Anterior cingulate cortex (tissue), 58 donors: ENCODE measurements around the gene CELSR2.

Source experiments
- DNase-seq, 58 donors: peaks; one replicate each; lab custom pipeline; 2025; lab: John Stamatoyannopoulos, UW

CELSR2 gene

GRCh38 chr1:109229531-109230127, 19.7 kb upstream of the CELSR2 start:
- peak in 25 of 58 donors; percentile 26 to 79 (median 54) for DNase-seq

DNA sequence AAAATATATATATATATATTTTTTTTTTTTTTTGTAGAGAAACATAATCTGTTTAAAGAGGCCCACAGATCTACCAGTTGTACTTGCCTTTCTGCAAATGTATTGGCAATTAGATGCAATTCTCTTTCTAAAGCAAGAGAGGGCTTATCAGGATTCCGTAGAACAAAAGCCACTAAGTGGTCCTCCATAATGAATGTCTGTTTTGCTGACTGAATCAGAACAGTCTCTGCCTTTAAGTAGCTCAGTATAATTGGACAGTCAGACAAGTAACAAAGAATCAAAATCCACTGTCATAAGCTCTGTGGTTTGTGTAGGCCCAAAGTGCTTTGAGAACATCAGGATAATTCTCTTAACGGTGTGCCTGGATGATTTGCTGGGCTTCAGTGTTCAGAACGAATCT, 18.3 kb upstream of the CELSR2 start:
- peak in 1 of 58 donors; percentile 32 for DNase-seq

DNA sequence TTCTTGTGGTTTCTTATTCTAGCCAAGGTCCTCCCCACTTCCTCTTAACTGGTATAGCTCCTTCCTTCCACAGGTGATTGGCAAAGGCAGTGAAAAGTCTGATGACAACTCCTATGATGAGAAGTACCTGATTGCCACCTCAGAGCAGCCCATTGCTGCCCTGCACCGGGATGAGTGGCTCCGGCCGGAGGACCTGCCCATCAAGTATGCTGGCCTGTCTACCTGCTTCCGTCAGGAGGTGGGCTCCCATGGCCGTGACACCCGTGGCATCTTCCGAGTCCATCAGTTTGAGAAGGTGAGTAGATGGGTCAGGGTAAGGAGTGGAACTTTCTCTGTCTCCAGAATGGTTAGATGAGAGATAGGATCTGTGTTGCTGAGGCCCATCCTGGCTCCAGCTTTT, 14.2 kb upstream of the CELSR2 start:
- DNase-seq = no peak

DNA sequence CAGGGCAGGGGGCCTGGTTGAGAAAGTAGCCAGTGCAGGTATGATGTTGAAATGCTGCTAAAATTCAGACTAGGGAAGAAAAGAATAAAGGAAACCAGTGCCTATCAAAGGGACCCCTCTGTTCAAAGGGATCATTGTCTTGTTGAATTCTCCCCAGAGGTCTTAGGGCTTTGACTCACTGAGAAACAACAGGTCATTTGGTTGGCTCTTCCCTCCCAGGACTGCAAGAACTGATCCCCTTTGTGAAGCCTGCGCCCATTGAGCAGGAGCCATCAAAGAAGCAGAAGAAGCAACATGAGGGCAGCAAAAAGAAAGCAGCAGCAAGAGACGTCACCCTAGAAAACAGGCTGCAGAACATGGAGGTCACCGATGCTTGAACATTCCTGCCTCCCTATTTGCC, 11.8 kb upstream of the CELSR2 start:
- DNase-seq = no peak

- no peak for DNase-seq
Measured at GRCh38 chr1:109238382-109238781, 11.0 kb upstream of the CELSR2 start.

- no peak for DNase-seq
Measured at GRCh38 chr1:109239047-109239408, 10.3 kb upstream of the CELSR2 start.

- no peak for DNase-seq
Measured at GRCh38 chr1:109239409-109240068, 9.8 kb upstream of the CELSR2 start.

GRCh38 chr1:109240158-109241152, 8.9 kb upstream of the CELSR2 start:
- peak in 44 of 58 donors; percentile 34 to 83 (median 56) for DNase-seq

- no peak for DNase-seq
Measured at GRCh38 chr1:109241344-109241743, 8.0 kb upstream of the CELSR2 start.

DNA sequence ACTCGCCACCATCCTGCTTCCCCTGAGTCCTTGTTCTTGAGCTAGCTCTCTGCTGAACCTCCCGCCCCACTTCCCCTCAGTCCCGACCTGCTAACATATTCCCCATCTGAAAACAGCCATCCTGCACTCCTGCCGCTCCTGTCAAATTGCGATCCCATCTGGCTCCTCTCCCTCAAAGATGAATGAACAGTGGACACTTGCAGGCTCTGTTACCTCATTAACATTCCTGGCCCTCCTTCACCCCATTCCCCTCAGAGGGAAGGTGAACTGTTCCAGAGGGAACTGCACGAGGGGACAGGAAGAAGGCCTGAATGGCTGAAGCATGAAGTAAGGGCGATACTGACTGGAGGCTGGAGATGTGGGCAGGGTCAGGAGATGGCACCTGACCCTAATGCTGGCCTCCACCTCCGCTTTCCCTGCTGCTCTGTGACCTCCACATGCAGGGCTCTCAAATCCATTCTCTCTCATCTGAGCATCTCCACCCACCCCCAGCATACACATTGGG, 7.4 kb upstream of the CELSR2 start:
- no peak for DNase-seq

DNA sequence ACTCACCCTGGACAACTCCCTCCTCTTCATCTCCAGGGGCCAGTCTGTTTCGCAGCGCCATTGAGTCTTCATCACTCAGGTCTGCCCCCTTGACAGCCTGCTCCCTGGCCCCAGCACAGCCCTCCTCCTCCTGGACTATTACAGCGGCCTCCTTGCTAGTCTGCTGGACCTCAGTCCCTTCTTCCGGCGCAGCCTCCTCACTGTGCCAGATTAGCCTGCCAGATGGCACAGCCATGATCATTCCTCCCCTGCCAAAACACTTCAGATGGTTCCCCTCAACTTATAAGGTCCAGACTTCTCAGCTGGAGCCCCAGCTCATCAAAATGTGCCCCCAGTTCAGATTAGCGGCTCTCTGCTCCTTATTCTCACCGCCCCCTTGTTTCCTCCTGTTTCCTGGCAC, 7.0 kb upstream of the CELSR2 start:
- DNase-seq = peak in 23 of 58 donors; percentile 24 to 69 (median 48)

DNA sequence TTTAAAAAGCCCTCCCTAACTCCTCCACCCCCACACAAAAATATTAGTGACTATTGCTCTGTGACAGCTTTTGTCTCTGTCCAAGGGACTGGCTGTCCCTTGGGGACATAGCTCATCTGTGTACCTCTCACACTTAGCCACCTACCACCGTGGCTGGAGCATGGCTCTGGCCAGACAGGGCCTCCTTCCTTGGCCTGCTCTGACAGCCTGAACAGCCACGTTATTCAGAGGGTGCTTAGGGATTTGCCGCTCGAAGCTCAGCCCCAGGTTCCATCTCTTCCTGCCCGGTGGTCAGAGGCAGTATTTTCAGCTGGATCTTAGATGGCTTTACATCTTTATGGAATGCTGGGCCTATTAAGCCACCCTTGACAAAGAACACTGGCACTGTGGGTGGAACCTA, 6.1 kb upstream of the CELSR2 start:
- DNase-seq = no peak

DNA sequence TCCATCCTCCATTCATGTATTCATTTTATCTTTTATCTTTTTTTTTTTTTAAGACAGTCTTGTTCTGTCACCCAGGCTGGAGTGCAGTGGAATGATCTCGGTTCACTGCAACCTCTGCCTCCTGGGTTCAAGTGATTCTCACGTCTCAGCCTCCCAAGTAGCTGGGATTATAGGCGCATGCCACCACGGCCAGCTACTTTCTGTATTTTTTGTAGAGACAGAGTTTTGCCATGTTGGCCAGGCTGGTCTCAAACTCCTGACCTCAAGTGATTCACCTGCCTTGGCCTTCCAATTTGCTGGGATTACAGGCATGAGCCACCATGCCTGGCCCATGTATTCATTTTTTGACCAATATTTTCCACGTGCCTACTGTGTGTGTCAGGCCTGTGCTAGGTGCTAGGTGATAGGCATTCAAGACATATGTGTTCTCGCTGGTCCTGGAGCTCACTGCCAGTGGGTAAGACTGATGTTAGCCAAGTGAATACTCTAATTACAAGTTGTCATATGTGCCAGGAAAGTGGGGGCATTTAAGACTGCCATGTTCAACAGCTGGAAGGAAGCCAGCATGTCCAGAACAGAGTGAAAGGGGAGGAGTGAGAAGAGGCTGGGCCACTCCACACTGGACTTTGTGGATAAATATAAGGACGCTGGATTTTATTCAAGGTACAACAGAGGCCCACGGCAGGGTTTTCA, 5.3 kb upstream of the CELSR2 start:
- no peak for DNase-seq

GRCh38 chr1:109246141-109246551, 3.2 kb upstream of the CELSR2 start:
- no peak for DNase-seq

DNA sequence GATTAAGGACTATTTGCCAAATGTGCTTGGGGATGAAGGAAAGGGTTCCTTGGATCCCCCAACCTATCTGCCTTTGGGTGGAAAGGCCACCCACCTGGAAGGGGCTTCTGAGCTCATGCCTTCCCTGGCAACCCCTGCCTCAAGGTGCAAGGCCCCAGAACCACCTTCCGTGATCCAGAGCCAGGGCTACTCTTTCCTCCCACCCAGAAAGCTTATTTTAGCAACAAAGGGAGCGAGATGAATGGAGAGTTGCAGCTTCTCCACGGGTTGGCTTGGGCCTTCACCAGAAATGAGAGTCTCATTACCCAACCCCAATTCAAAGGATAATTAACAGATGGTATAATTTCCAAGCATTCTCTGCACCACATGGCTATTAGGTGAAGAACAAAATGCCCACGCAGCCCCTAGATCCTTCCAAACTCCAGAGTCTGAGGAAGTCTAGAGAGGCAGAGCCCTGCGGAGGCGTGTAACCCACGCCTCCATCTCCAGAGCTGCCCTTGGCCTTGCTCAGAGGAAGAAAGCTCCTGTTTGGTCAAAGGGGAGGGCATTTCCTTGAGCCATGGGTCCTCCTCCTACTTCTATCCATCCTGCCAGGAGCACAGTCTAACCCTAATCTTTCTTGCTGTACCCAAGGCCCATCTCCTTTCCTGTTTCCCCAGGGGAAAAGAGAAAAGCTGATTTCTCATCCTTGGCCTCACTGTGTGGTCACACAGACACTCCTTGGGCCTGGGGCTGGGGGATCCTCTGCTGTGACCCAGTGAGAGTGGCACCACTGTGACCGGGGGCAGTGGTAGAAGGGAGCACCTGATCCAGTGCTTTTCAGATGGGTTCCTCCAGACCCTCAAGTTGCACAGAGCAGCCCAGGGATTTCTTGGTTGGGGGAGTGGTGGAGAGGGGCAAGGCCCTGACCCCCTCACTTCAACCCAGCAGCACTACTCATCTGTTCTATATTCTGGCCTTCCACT, 1.7 kb upstream of the CELSR2 start:
- no peak for DNase-seq

GRCh38 chr1:109248444-109248796, 919 bp upstream of the CELSR2 start:
- no peak for DNase-seq

DNA sequence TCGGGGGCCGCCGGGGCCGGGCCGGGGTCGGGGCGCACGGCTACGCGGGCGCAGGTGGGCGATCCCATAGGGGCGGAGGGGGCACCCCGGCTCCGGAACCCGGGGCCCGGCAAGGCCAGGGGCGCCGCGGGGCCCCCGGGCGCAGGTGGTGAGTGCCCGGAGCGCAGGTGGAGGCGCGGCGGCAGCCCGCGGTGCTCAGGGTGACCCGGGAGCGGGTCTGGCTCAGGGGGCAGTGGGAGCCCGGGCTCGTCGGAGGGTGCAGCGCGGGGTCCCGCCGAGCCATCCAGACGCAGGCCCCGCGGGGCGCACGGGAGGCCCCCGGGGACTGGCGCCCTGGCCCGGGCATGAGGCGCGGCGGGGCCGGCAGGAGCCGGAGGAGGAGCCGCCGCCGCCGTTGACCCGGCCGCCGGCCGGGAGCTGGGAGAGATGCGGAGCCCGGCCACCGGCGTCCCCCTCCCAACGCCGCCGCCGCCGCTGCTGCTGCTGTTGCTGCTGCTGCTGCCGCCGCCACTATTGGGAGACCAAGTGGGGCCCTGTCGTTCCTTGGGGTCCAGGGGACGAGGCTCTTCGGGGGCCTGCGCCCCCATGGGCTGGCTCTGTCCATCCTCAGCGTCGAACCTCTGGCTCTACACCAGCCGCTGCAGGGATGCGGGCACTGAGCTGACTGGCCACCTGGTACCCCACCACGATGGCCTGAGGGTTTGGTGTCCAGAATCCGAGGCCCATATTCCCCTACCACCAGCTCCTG, 489 bp downstream of the CELSR2 start:
- no peak for DNase-seq

DNA sequence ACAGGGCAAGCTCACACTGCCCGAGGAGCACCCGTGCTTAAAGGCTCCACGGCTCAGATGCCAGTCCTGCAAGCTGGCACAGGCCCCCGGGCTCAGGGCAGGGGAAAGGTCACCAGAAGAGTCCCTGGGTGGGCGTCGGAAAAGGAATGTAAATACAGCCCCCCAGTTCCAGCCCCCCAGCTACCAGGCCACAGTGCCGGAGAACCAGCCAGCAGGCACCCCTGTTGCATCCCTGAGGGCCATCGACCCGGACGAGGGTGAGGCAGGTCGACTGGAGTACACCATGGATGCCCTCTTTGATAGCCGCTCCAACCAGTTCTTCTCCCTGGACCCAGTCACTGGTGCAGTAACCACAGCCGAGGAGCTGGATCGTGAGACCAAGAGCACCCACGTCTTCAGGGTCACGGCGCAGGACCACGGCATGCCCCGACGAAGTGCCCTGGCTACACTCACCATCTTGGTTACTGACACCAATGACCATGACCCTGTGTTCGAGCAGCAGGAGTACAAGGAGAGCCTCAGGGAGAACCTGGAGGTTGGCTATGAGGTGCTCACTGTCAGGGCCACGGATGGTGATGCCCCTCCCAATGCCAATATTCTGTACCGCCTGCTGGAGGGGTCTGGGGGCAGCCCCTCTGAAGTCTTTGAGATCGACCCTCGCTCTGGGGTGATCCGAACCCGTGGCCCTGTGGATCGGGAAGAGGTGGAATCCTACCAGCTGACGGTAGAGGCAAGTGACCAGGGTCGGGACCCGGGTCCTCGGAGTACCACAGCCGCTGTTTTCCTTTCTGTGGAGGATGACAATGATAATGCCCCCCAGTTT, 1.3 kb downstream of the CELSR2 start:
- no peak for DNase-seq
